H1 (cell line): Measurements from ENCODE around the gene IL16. TPM values are rescaled to one million over a fixed set of nuclear protein-coding genes. Genes with fewer than 3 reads are reported as not detected.
A peak's percentile ranks its signal among the peaks of the same experiment; 100 is the strongest.

Experiments
- CTCF ChIA-PET: fragments of 300-600 bp; sonication (Branson Sonifier 250); formaldehyde crosslinking; loops from one replicate; lab custom pipeline; 2021; ENCODE audit not compliant: partially characterized antibody; lab: Charles Lee
- POLR2A ChIA-PET: fragments of 300-600 bp; sonication (Branson Sonifier 250); formaldehyde crosslinking; loops from one replicate; lab custom pipeline; 2021; ENCODE audit warnings: inconsistent platforms; ENCODE audit not compliant: partially characterized antibody; lab: Charles Lee
- DNase-seq, 2 experiments: peaks; one replicate each; pipeline versions ENCODE4 v3.0.0 to v3.0.0-alpha.2; 2010 to 2022; ENCODE audit warnings: low spot score in 2 of 2, low read depth in 1 of 2, mixed read lengths in 1 of 2
- FAIRE-seq: peaks from 2 replicates; lab custom pipeline; 2011; peaks lifted over from hg19 to GRCh38; lab: Jason Lieb, UNC
- H2AFZ ChIP-seq: 2 replicates; pipeline ENCODE4 v1.8.1; 2012; ENCODE audit warnings: low read length, inconsistent platforms
- H2AK5ac ChIP-seq: 2 replicates; pipeline ENCODE4 v1.6.1; 2013; ENCODE audit warnings: low read depth, low read length
- H2BK120ac ChIP-seq: replicated peaks from 2 replicates; pipeline ENCODE3; 2013; ENCODE audit warnings: low read depth, low read length, inconsistent platforms
- H2BK12ac ChIP-seq: 2 replicates; pipeline ENCODE4 v1.6.1; 2013; ENCODE audit warnings: low read depth, low read length
- H2BK15ac ChIP-seq: 2 replicates; pipeline ENCODE4 v1.6.1; 2013; ENCODE audit warnings: low read length
- H2BK20ac ChIP-seq: 2 replicates; pipeline ENCODE4 v1.6.1; 2013; ENCODE audit warnings: low read length
- H2BK5ac ChIP-seq: 2 replicates; pipeline ENCODE4 v1.6.1; 2013; ENCODE audit warnings: low read depth, low read length
- H3K14ac ChIP-seq: 2 replicates; pipeline ENCODE4 v1.6.1; 2013; ENCODE audit warnings: inconsistent platforms; ENCODE audit not compliant: insufficient read length
- H3K18ac ChIP-seq: 2 replicates; pipeline ENCODE4 v1.6.1; 2013; ENCODE audit warnings: low read length; ENCODE audit errors: extremely low read depth
- H3K23ac ChIP-seq: 2 replicates; pipeline ENCODE4 v1.6.1; 2013; ENCODE audit warnings: inconsistent platforms; ENCODE audit not compliant: insufficient read length
- H3K23me2 ChIP-seq: 2 replicates; pipeline ENCODE4 v1.6.1; 2013; ENCODE audit warnings: low read depth, low read length
- H3K27ac ChIP-seq: 2 replicates; pipeline ENCODE4 v1.6.1; 2011; ENCODE audit warnings: low read depth, low read length, inconsistent platforms
- H3K27me3 ChIP-seq, 4 experiments: replicated peaks in 1 of 4; 1 replicate in 1 of 4; 2 replicates in 3 of 4; pipeline versions ENCODE4 v1.6.1 to v1.8.1; 2011 to 2013; ENCODE audit warnings: low read length in 3 of 4, mild to moderate bottlenecking in 3 of 4, inconsistent platforms in 2 of 4, mixed read lengths in 2 of 4, moderate library complexity in 1 of 4; ENCODE audit not compliant: control insufficient read depth in 3 of 4, insufficient read depth in 3 of 4; ENCODE audit errors: extremely low read depth in 1 of 4
- H3K36me3 ChIP-seq, 4 experiments: 2 replicates each; pipeline versions ENCODE4 v1.6.1 to v1.8.1; 2011 to 2013; ENCODE audit warnings: mild to moderate bottlenecking in 4 of 4, low read length in 3 of 4, moderate library complexity in 2 of 4, control low read depth in 1 of 4, inconsistent platforms in 1 of 4; ENCODE audit not compliant: insufficient read depth in 4 of 4, control insufficient read depth in 2 of 4
- H3K4ac ChIP-seq: replicated peaks from 2 replicates; pipeline ENCODE3; 2013; ENCODE audit warnings: low read length, low read depth, mixed read lengths, inconsistent platforms; ENCODE audit not compliant: insufficient read length
- H3K4me1 ChIP-seq, 4 experiments: replicated peaks in 1 of 4; 1 replicate in 1 of 4; 2 replicates in 3 of 4; pipeline versions ENCODE4 v1.6.1 to v1.8.1; 2011 to 2013; ENCODE audit warnings: low read length in 3 of 4, inconsistent platforms in 2 of 4, mixed read lengths in 1 of 4; ENCODE audit not compliant: insufficient read depth in 4 of 4, control insufficient read depth in 3 of 4
- H3K4me2 ChIP-seq, 2 experiments: 2 replicates each; pipeline versions ENCODE4 v1.6.1 to v1.8.1; 2011 to 2013; ENCODE audit warnings: low read depth in 2 of 2, low read length in 2 of 2, control low read depth in 1 of 2, inconsistent platforms in 1 of 2, mild to moderate bottlenecking in 1 of 2; ENCODE audit not compliant: insufficient read depth in 1 of 2
- H3K4me3 ChIP-seq, 4 experiments: fragments of 200-600, 300-600 bp in 1 of 4; sonication (generic), shearing (Covaris generic), sonication (Bioruptor Twin) in 1 of 4; 2 replicates each; pipeline versions ENCODE4 v1.5.1 to v1.8.1; 2011 to 2016; ENCODE audit warnings: low read length in 4 of 4, low read depth in 3 of 4, control low read depth in 2 of 4, inconsistent platforms in 2 of 4, mild to moderate bottlenecking in 2 of 4, mixed read lengths in 1 of 4, moderate library complexity in 1 of 4; ENCODE audit not compliant: insufficient read depth in 2 of 4; ENCODE audit errors: extremely low read depth in 1 of 4
- H3K56ac ChIP-seq: replicated peaks from 2 replicates; pipeline ENCODE3; 2013; ENCODE audit warnings: low read depth, mild to moderate bottlenecking, mixed read lengths, low read length, inconsistent platforms; ENCODE audit not compliant: insufficient read length
- H3K79me1 ChIP-seq: 2 replicates; pipeline ENCODE4 v1.6.1; 2013; ENCODE audit warnings: low read depth, low read length, control low read depth
- H3K79me2 ChIP-seq, 2 experiments: 2 replicates each; pipeline versions ENCODE4 v1.6.1 to v1.8.1; 2012 to 2013; ENCODE audit warnings: low read length in 2 of 2, mild to moderate bottlenecking in 2 of 2, inconsistent platforms in 1 of 2; ENCODE audit not compliant: insufficient read depth in 2 of 2, control insufficient read depth in 1 of 2
- H3K9ac ChIP-seq, 4 experiments: replicated peaks in 1 of 4; 1 replicate in 1 of 4; 2 replicates in 3 of 4; pipeline versions ENCODE4 v1.6.1 to v1.8.1; 2011 to 2013; ENCODE audit warnings: low read depth in 3 of 4, low read length in 3 of 4, control low read depth in 2 of 4, mild to moderate bottlenecking in 2 of 4, moderate library complexity in 2 of 4, inconsistent platforms in 1 of 4; ENCODE audit errors: extremely low read depth in 1 of 4
- H3K9me3 ChIP-seq, 2 experiments: 2 replicates each; pipeline versions ENCODE4 v1.6.1 to v1.8.1; 2012 to 2013; ENCODE audit warnings: mild to moderate bottlenecking in 2 of 2, moderate library complexity in 2 of 2, control low read depth in 1 of 2, inconsistent platforms in 1 of 2, low read depth in 1 of 2, low read length in 1 of 2, mixed read lengths in 1 of 2; ENCODE audit not compliant: insufficient read depth in 2 of 2
- H4K20me1 ChIP-seq, 2 experiments: replicated peaks in 1 of 2; 2 replicates each; pipeline versions ENCODE3 to v1.8.1; 2011 to 2013; ENCODE audit warnings: inconsistent platforms in 2 of 2, low read length in 2 of 2, mild to moderate bottlenecking in 1 of 2; ENCODE audit not compliant: insufficient read depth in 2 of 2, control insufficient read depth in 1 of 2
- H4K5ac ChIP-seq: 2 replicates; pipeline ENCODE4 v1.6.1; 2013; ENCODE audit warnings: low read length, low read depth, mixed read lengths, inconsistent platforms; ENCODE audit not compliant: insufficient read length
- H4K8ac ChIP-seq: 2 replicates; pipeline ENCODE4 v1.8.0; 2013; ENCODE audit warnings: mild to moderate bottlenecking, moderate library complexity, low read length, inconsistent platforms; ENCODE audit not compliant: insufficient read depth; ENCODE audit errors: extremely low read depth
- H4K91ac ChIP-seq: replicated peaks from 2 replicates; pipeline ENCODE3; 2013; ENCODE audit warnings: low read length, mixed read lengths, inconsistent platforms; ENCODE audit not compliant: insufficient read length
- CTBP2 ChIP-seq: IDR thresholded peaks from 2 replicates; pipeline ENCODE4 v1.7.0; 2011; ENCODE audit warnings: borderline replicate concordance, mild to moderate bottlenecking, moderate library complexity, mixed read lengths, low read length; ENCODE audit not compliant: insufficient read depth, insufficient read length
- RAD21 ChIP-seq, 2 experiments: IDR thresholded peaks in 1 of 2; conservative IDR thresholded peaks in 1 of 2; 2 replicates each; pipeline ENCODE4 v1.6.1; 2011; ENCODE audit warnings: low read depth in 2 of 2, low read length in 2 of 2, improper control_type of control experiment in 1 of 2, inconsistent platforms in 1 of 2, mild to moderate bottlenecking in 1 of 2, moderate library complexity in 1 of 2
- SIRT6 ChIP-seq: IDR thresholded peaks from one replicate; pipeline ENCODE4 v1.7.1; 2012; ENCODE audit warnings: low read length, inconsistent platforms
- WGBS, 2 experiments: shearing (Covaris generic) in 1 of 2; methylation state at CpG; one replicate each; pipeline versions ENCODE4 v1.1.6 to v1.1.7; 2013 to 2015; ENCODE audit warnings: low lambda C conversion rate in 2 of 2, mixed read lengths in 2 of 2, inconsistent platforms in 1 of 2, low coverage in 1 of 2, missing lambda C conversion rate in 1 of 2; ENCODE audit not compliant: insufficient replicate concordance in 2 of 2, insufficient coverage in 1 of 2, insufficient read length in 1 of 2; ENCODE audit errors: extremely low coverage in 1 of 2, missing lambda C conversion rate in 1 of 2; 5-methylcytosine and 5-hydroxymethylcytosine counted together
- polyA plus RNA-seq, 7 experiments: library from polyadenylated mRNA; depleted of rRNA in 3 of 7; stranded (reverse) in 5 of 7; unstranded in 2 of 7; fragments of >200 nt in 5 of 7; fragments of 200-250 nt in 2 of 7; gene quantifications; 1 replicate in 5 of 7; 2 replicates in 1 of 7; 4 replicates in 1 of 7; pipeline versions ENCODE4 v1.2.1 to v1.2.3, GENCODE V29; 2011 to 2013; ENCODE audit warnings: missing spikeins in 2 of 7, mixed read lengths in 2 of 7
- total RNA-seq: library from RNA; stranded (reverse); fragmentation: NEBNext Ultra II Directional; extraction: Animal tissue kit (Norgen Biotek cat#: 25700); gene quantifications from 2 replicates; pipeline ENCODE4 v1.2.1, GENCODE V29; 2021

The IL16 gene
- total and polyA plus RNA-seq, 2 of the 8 experiments (the other 6 are each of a cell fraction or from before 2014, with no cell fraction given) = 0.03 to 0.09 TPM

DNA sequence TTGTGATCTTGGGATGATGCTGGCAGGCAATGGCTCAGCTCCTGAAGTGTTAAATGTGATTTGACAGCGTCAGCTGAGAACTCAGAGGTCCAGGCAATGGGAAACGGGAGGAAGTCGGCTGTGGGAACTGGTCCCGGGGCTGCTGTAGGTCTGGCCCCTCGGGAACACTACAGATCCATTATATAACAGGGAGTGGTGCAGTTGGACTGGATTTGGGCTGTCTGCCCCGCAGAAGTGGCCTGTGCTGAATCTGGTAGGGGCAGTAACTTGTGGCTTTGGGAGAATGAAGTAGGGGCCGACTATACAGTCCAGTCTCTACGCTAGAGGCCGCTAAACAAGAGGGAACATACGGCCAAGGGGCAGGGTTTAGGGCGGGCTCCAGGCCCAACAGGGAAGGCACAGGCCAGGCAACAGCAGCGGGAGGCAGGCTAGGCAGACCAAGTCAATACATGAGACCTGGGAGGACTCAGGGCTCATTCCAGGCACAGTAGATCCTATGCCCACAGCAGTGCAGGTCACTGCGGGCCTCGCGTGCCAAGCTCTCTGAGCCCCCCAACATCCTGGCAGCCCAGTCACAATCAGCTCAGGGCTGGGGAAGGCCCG is 20.3 kb upstream of the IL16 start:
- CTCF ChIA-PET = interaction anchor here (0.6 to 5.6 kb wide), 10 partner anchors 12 to 262 kb away, joined by 3 to 35 read pairs (median 10); no protein-coding TSS in a partner anchor
- FAIRE-seq = no peak
- peak in 1 of 2 experiments; percentile 10; a peak in 1 of 4 replicates for TF ChIP-seq RAD21 (IDR thresholded peaks at IDR 0.05 in 1 of 2, conservative IDR thresholded peaks at IDR 0.05 in 1 of 2; ENCODE audit: low read depth in 2 of 2, low read length in 2 of 2)
- no peak for TF ChIP-seq SIRT6
- no peak for TF ChIP-seq CTBP2

More for the DNA sequence above, 20.3 kb upstream of the IL16 start:
- H3K9ac ChIP-seq = no peak overlapping the region
- H3K23me2 ChIP-seq = no peaks in the 10 kb centered on the region
- H3K18ac ChIP-seq = no peak overlapping the region
- no peak overlapping the region for H3K23ac ChIP-seq
- no peak for DNase-seq
- POLR2A ChIA-PET = no interaction called here
- H3K4ac ChIP-seq = no peak overlapping the region
- no peak overlapping the region for H3K4me3 ChIP-seq
- peaks cover 0 to 3% of the 10 kb centered on the region in 2 experiments for H4K20me1 ChIP-seq
- H3K79me1 ChIP-seq = no peaks in the 10 kb centered on the region
- no peak overlapping the region for H2AK5ac ChIP-seq
- no peaks in the 10 kb centered on the region for H3K9me3 ChIP-seq
- 88% methylated on average over 16 of the region's 16 CpGs; no CpG with 5 or more reads in 1 of the 2 experiments for whole genome bisulfite sequencing, 2 experiments
- H2BK15ac ChIP-seq = no peak overlapping the region
- no peak overlapping the region for H3K27ac ChIP-seq
- no peak overlapping the region for H3K4me2 ChIP-seq
- H3K14ac ChIP-seq = no peak overlapping the region
- no peak overlapping the region for H3K56ac ChIP-seq
- H4K5ac ChIP-seq = no peak overlapping the region
- H2BK120ac ChIP-seq = no peak overlapping the region
- no peak overlapping the region for H2AFZ ChIP-seq
- H4K91ac ChIP-seq = no peak overlapping the region
- no peak overlapping the region for H2BK20ac ChIP-seq
- H2BK5ac ChIP-seq = no peak overlapping the region
- H3K27me3 ChIP-seq = no peaks in the 10 kb centered on the region
- no peaks in the 10 kb centered on the region for H3K79me2 ChIP-seq
- H3K36me3 ChIP-seq = no peaks in the 10 kb centered on the region
- H2BK12ac ChIP-seq = no peak overlapping the region
- no peak overlapping the region for H4K8ac ChIP-seq
- peaks cover 0 to 7% (median 0%) of the 10 kb centered on the region in 4 experiments; a peak in 1 of 7 replicates for H3K4me1 ChIP-seq
